Measurements from ENCODE around the gene TMEM145.

DNA sequence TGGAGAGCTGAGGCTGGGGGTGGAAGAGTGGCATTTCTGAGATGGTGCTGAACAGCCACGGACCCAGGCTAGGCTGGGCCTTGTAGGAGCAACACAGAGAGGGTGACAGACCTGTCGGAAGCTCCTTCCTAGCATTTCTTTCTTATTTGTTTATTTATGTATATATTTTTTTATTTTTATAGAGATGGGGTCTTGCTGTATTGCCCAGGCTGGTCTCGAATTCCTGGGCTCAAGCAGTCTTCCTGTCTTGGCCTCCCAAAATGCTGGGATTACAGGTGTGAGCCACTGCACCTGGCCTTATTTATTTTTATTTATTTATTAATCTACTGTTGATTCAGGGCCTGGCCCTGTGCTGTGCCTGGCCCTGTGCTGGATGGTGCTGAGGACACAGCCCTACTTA lies 37.6 kb upstream of the TMEM145 start:
- TF ChIP-seq TAF1 (IDR thresholded peaks at IDR 0.05; ENCODE audit: low read depth) (no peak), FOXM1 (IDR thresholded peaks at IDR 0.05; ENCODE audit: borderline replicate concordance, low read depth) (no peak), RAD21 (IDR thresholded peaks at IDR 0.05; ENCODE audit: low read depth) (no peak), TCF12 (IDR thresholded peaks at IDR 0.05; ENCODE audit: low read depth) (no peak), USF1 (IDR thresholded peaks at IDR 0.05) (no peak), NFIC (IDR thresholded peaks at IDR 0.05) (no peak), CREB1 (IDR thresholded peaks at IDR 0.05; ENCODE audit: low read depth) (no peak), CEBPB (IDR thresholded peaks at IDR 0.05) (no peak), REST (IDR thresholded peaks at IDR 0.05; ENCODE audit: low read depth) (no peak), TEAD4 (IDR thresholded peaks at IDR 0.05) (no peak), EGR1 (IDR thresholded peaks at IDR 0.05) (no peak), EP300 (IDR thresholded peaks at IDR 0.05; ENCODE audit: borderline replicate concordance) (no peak)
- TF ChIP-seq, protein P1, sequence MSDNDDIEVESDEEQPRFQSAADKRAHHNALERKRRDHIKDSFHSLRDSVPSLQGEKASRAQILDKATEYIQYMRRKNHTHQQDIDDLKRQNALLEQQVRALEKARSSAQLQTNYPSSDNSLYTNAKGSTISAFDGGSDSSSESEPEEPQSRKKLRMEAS (IDR thresholded peaks at IDR 0.05), result no peak
